GM06990 (cell line): ENCODE measurements around the gene CLASP2.
A peak's percentile ranks its signal among the peaks of the same experiment; 100 is the strongest.
"Not testable (repeated sequence)": the region's sequence is repeated elsewhere in the genome, so short reads cannot be mapped to it uniquely, and the experiment has no call there.

ENCODE experiments used
- DNase-seq: peaks from one replicate; pipeline ENCODE4 v3.0.0-alpha.2; 2011; ENCODE audit not compliant: insufficient read length; ENCODE audit errors: extremely low read depth
- H3K27me3 ChIP-seq: replicated peaks from 2 replicates; pipeline ENCODE4 v1.6.0; 2011; ENCODE audit warnings: low read length; ENCODE audit not compliant: control insufficient read depth, insufficient read depth
- H3K36me3 ChIP-seq: 2 replicates; pipeline ENCODE4 v1.5.1; 2011; ENCODE audit warnings: low read length; ENCODE audit not compliant: control insufficient read depth, insufficient read depth
- H3K4me3 ChIP-seq: replicated peaks from 2 replicates; pipeline ENCODE4 v1.5.1; 2011; ENCODE audit warnings: low read depth, mild to moderate bottlenecking, control low read depth, low read length
- CTCF ChIP-seq: IDR thresholded peaks from 2 replicates; pipeline ENCODE4 v1.5.1; 2011; ENCODE audit warnings: low read length, control low read depth, mild to moderate bottlenecking, inconsistent platforms; ENCODE audit not compliant: insufficient read depth, poor library complexity, severe bottlenecking

CLASP2 gene

GRCh38 chr3:33717866-33718594 is at the start of gene CLASP2:
TSS of gene CLASP2 (minus strand) at chr3:33718254. CDS start at chr3:33718002, 252 bp downstream.
- peak within 1 kb of the TSS; percentile 72 for H3K4me3 ChIP-seq
- TF ChIP-seq CTCF, result no peak

GRCh38 chr3:33758864-33759263 is 40.8 kb upstream of the CLASP2 start:
- Histone ChIP-seq H3K36me3 (no peaks in the 10 kb centered on the region), H3K27me3 (no peaks in the 10 kb centered on the region), H3K4me3 (no peak overlapping the region)
- DNase-seq, result no peak
- no peak for TF ChIP-seq CTCF

More at GRCh38 chr3:33717866-33718594, at the start of gene CLASP2:
- Histone ChIP-seq H3K36me3 (no peaks in the 10 kb centered on the region), H3K27me3 (no peaks in the 10 kb centered on the region)
- DNase-seq, result peak; percentile 92

DNA sequence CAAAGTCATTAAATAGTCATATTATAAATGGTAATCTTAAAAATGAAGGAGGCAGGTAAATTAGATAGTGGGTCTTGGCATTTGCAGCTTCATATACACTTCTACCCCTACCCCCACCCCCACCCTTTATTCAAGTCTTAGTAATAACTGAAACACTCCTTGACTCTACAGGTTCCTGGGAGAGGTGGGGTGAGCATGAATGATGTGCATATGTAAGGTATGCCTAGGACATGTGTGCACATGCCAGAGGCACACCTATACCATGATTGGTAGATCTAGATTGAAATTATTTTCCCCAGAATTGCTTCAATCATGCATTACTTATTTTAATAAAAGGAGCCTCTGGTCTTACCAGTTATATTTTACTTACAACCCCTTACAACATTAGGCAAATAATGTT is 40.2 kb upstream of the CLASP2 start:
- Histone ChIP-seq H3K36me3 (no peaks in the 10 kb centered on the region), H3K4me3 (no peak overlapping the region), H3K27me3 (no peaks in the 10 kb centered on the region)
- DNase-seq, result no peak
- no peak for TF ChIP-seq CTCF

- DNase-seq, H3K27me3 ChIP-seq, H3K4me3 ChIP-seq, H3K36me3 ChIP-seq: not testable (repeated sequence)
These were observed 36.3 kb upstream of the CLASP2 start for GRCh38 chr3:33754391-33754790.

- Histone ChIP-seq H3K27me3 (no peaks in the 10 kb centered on the region), H3K36me3 (no peaks in the 10 kb centered on the region), H3K4me3 (no peak overlapping the region)
- DNase-seq, result no peak
- no peak for TF ChIP-seq CTCF
These were observed 33.3 kb upstream of the CLASP2 start for GRCh38 chr3:33751336-33751735.

- TF ChIP-seq CTCF, result no peak
- Histone ChIP-seq H3K27me3 (no peaks in the 10 kb centered on the region), H3K36me3 (no peaks in the 10 kb centered on the region), H3K4me3 (no peak overlapping the region)
- no peak for DNase-seq
These were observed 32.1 kb upstream of the CLASP2 start for GRCh38 chr3:33750211-33750548.
